ENCODE results near the gene SERPINE2.

The SERPINE2 gene

GRCh38 chr2:223970343-223971128 is 68.5 kb downstream of the SERPINE2 start:
- Mint-ChIP-seq H3K4me1 (peaks cover 2% of the 10 kb centered on the region), H3K4me3 (no peak overlapping the region), H3K9me3 (no peaks in the 10 kb centered on the region), H3K27me3 (no peaks in the 10 kb centered on the region), H3K27ac (no peak overlapping the region), H3K36me3 (peaks cover 11% of the 10 kb centered on the region)
- DNase-seq, result peak; percentile 66
- CTCF ChIA-PET, result interaction anchor here (0.6 to 7.0 kb wide), 34 partner anchors 10 to 479 kb away, joined by 3 to 167 read pairs (median 4); partner anchors contain the start of gene MRPL44

GRCh38 chr2:223969856-223970255 is 69.2 kb downstream of the SERPINE2 start:
- H3K27me3 Mint-ChIP-seq, result no peaks in the 10 kb centered on the region
- no peak overlapping the region for H3K27ac Mint-ChIP-seq
- no peaks in the 10 kb centered on the region for H3K9me3 Mint-ChIP-seq
- peaks cover 5% of the 10 kb centered on the region for H3K4me1 Mint-ChIP-seq
- no peak overlapping the region for H3K4me3 Mint-ChIP-seq
- H3K36me3 Mint-ChIP-seq, result peaks cover 11% of the 10 kb centered on the region
- CTCF ChIA-PET, result interaction anchor here (0.6 to 7.0 kb wide), 33 partner anchors 9 to 480 kb away, joined by 3 to 167 read pairs (median 4); partner anchors contain the start of gene MRPL44
- no peak for DNase-seq

DNA sequence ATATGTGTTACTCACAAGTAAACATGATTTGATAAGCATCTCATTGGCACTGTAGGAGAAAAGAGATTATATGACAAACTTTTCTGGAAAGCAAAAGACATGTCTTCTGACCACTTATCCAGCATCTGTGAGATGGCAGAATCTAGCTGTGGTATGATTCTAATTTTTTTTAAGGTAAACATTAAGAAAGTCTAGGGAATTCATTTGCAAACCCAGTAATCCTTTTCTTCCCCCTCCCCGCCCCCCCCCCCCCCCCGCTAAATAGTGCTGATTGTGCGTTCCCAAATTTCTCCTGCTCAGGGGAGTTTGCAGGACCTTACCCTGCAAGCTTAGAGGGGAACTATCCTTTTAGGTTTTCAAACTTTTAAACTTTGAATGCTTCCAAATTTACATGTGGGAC is 69.8 kb downstream of the SERPINE2 start:
- DNase-seq, result no peak
- no peaks in the 10 kb centered on the region for H3K9me3 Mint-ChIP-seq
- no peaks in the 10 kb centered on the region for H3K27me3 Mint-ChIP-seq
- peaks cover 13% of the 10 kb centered on the region for H3K36me3 Mint-ChIP-seq
- H3K27ac Mint-ChIP-seq, result no peak overlapping the region
- H3K4me3 Mint-ChIP-seq, result no peak overlapping the region
- CTCF ChIA-PET, result interaction anchor here (0.8 to 7.0 kb wide), 23 partner anchors 9 to 480 kb away, joined by 3 to 167 read pairs (median 4); partner anchors contain the start of gene MRPL44
- H3K4me1 Mint-ChIP-seq, result peaks cover 5% of the 10 kb centered on the region

DNA sequence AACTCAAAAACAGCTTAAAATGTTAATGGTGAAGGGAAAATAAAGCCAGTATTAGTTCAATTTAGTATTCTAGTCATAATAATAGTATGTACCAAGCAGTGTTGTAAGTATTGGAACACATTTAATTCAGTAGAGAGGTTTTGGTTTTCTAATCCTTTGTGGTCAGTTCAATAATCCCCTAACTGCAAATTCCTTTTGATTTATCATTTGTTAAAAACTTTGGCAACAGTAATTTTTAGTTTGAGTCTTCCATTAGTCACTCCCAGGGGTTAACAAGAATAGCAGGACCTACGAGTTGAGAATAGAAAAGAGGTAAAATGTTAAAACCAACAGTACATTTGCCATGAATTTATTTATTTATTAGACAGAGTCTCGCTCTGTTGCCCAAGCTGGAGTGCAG is 71.1 kb downstream of the SERPINE2 start:
- Mint-ChIP-seq H3K36me3 (peaks cover 16% of the 10 kb centered on the region), H3K27ac (no peak overlapping the region), H3K4me1 (peaks cover 7% of the 10 kb centered on the region), H3K4me3 (no peak overlapping the region), H3K27me3 (no peaks in the 10 kb centered on the region), H3K9me3 (no peaks in the 10 kb centered on the region)
- DNase-seq, result no peak
- CTCF ChIA-PET, result interaction anchor here (1.0 to 7.0 kb wide), 4 partner anchors 14 to 317 kb away, joined by 3 to 167 read pairs (median 4); no protein-coding TSS in a partner anchor

- Mint-ChIP-seq H3K4me3 (peak overlapping the region; percentile 57), H3K36me3 (peaks cover 39% of the 10 kb centered on the region), H3K27me3 (peaks cover 6% of the 10 kb centered on the region), H3K27ac (peak overlapping the region; percentile 62), H3K9me3 (no peaks in the 10 kb centered on the region), H3K4me1 (peaks cover 66% of the 10 kb centered on the region)
- DNase-seq, result no peak
- CTCF ChIA-PET, result interaction anchor here (3.7 kb wide), 1 partner anchor 11 kb away, joined by 28 read pairs; no protein-coding TSS in a partner anchor
Observed at GRCh38 chr2:223959688-223960087, 79.4 kb downstream of the SERPINE2 start.

GRCh38 chr2:223957092-223957851 is 81.8 kb downstream of the SERPINE2 start, which contains the start of gene MRPL44:
MRPL44 (plus strand) TSS chr2:223957463; CDS start chr2:223957473, 10 bp downstream.
- Mint-ChIP-seq H3K4me3 (peak within 1 kb of the TSS; percentile 90), H3K9me3 (no peaks in the 10 kb centered on the region), H3K27ac (peak within 1 kb of the TSS; percentile 95), H3K27me3 (peaks cover 6% of the 10 kb centered on the region), H3K36me3 (peaks cover 33% of the 10 kb centered on the region), H3K4me1 (peaks cover 71% of the 10 kb centered on the region)
- DNase-seq, result peak; percentile 96
- CTCF ChIA-PET, result interaction anchor here (0.7 to 3.0 kb wide), 4 partner anchors 8 to 36 kb away, joined by 4 to 10 read pairs (median 4); partner anchors contain the start of gene WDFY1

DNA sequence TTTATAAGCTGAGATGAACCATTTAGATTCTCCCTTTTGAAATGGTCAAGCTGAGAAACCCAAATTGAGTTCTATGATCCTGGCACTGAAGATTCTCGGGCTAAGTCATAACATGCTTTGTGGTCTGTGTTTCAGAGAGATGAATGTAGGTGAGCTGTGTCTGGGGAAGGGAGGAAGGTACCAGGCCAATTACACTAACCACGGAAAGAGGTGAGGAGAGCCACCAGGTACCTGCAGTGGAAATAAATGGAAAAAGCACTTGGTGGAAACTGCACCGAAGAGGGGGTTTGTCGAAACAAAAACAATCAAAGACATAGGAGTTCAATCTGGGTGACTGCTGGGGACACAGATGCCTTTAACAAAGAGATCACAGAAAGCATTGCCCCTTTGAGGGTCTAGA is 82.8 kb downstream of the SERPINE2 start:
- H3K4me1 Mint-ChIP-seq, result peaks cover 69% of the 10 kb centered on the region
- no peaks in the 10 kb centered on the region for H3K9me3 Mint-ChIP-seq
- peak overlapping the region; percentile 14 for H3K4me3 Mint-ChIP-seq
- H3K27ac Mint-ChIP-seq, result peak overlapping the region; percentile 49
- peaks cover 24% of the 10 kb centered on the region for H3K36me3 Mint-ChIP-seq
- peaks cover 6% of the 10 kb centered on the region for H3K27me3 Mint-ChIP-seq
- CTCF ChIA-PET, result interaction anchor here (1.5 to 3.0 kb wide), 3 partner anchors 11 to 195 kb away, joined by 5 to 10 read pairs (median 7); partner anchors contain the start of gene WDFY1
- DNase-seq, result no peak

DNA sequence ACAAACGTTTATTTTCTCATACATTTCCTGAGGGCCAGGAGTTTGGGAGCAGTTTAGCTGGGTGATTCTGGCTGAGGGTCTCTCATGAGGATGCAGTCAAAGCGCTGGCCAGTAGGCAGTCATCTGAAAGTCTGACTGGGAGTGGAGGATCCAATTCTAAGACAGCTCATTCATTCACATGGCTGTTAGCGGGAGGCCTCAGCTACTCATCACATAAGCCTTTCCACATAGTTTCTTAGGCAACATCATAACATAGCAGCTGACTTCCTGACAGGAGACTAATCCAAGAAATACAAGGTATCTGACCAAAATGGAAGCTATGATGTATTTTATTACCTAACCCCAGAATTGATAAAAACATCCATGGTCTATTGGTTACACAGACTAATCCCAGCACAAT is 84.7 kb downstream of the SERPINE2 start:
- H3K4me3 Mint-ChIP-seq, result no peak overlapping the region
- H3K36me3 Mint-ChIP-seq, result peaks cover 5% of the 10 kb centered on the region
- CTCF ChIA-PET, result interaction anchor here (1.0 to 2.2 kb wide), 2 partner anchors 9 to 193 kb away, joined by 3 to 7 read pairs; partner anchors contain the start of gene WDFY1
- H3K9me3 Mint-ChIP-seq, result no peaks in the 10 kb centered on the region
- H3K27me3 Mint-ChIP-seq, result peaks cover 6% of the 10 kb centered on the region
- DNase-seq, result no peak
- peaks cover 67% of the 10 kb centered on the region for H3K4me1 Mint-ChIP-seq
- no peak overlapping the region for H3K27ac Mint-ChIP-seq

DNA sequence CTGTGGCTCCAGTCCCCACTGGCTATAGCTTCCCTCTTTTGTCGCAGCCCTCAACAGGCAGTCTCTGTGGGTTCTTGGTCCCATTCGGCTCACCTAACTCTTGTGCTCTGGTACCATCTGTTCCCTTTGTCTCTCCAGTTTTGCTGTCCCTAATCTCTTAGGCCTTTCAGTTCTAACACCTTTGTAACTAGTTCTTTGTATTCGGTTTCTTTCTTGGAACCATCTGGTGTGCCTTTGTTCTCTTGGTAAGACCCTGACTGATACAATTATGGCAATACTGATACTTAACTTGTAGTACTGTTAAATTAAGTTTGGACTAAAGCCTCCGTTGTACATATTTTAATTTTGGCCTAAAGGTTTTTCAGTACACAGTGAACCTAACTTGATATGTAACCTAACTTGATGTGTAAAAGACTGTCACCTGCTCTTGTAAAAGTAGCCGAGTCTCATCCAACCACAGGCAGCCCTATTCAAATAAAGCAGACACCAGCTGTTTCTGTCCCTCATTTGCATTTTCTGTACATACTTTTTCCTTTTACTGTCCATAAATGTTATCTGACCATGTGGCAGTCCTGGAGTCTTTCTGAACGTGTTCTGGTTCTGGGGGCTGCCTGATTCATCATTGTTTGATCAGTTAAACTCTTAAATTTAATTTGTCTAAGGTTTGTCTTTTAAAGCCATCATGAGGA is 86.7 kb downstream of the SERPINE2 start:
- Mint-ChIP-seq H3K4me1 (peaks cover 65% of the 10 kb centered on the region), H3K4me3 (no peak overlapping the region), H3K9me3 (no peaks in the 10 kb centered on the region), H3K27ac (peak overlapping the region; percentile 77), H3K27me3 (peaks cover 4% of the 10 kb centered on the region), H3K36me3 (peaks cover 1% of the 10 kb centered on the region)
- CTCF ChIA-PET, result no interaction called here
- DNase-seq, result no peak

GRCh38 chr2:223950448-223951347 is 88.4 kb downstream of the SERPINE2 start:
- Mint-ChIP-seq H3K27me3 (no peaks in the 10 kb centered on the region), H3K4me3 (no peak overlapping the region), H3K27ac (peak overlapping the region; percentile 84), H3K4me1 (peaks cover 62% of the 10 kb centered on the region), H3K9me3 (no peaks in the 10 kb centered on the region), H3K36me3 (peaks cover 1% of the 10 kb centered on the region)
- CTCF ChIA-PET, result interaction anchor here (1.2 to 1.5 kb wide), 2 partner anchors 10 to 11 kb away, joined by 3 to 5 read pairs; no protein-coding TSS in a partner anchor
- DNase-seq, result no peak

DNA sequence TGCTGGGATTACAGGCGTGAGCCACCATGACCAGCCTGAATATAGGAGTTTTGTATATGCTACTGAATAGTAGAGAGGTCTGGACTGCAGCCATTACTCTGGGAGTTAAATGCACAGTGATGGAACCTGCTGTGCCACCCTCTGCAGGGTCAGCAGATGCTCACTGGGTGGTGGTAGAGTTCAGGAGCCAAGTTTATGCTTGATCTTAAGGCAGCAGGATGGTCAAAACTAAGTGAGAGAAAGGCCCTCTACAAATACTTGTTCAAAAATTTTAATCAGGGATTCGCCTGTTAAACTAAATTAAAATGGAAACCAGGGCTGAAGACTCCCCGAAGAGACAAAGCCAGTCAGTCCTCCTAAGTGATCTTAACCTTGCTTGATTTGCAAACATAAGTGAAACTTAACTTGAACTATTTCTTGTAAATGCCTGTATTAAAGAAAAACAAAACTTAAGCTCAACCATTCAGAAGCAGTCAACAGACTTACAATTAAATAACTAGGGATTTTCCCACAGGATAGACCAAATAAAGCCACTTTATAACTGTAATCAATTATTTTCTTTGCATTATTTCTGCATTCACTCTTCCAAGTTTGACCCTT is 89.7 kb downstream of the SERPINE2 start:
- CTCF ChIA-PET, result interaction anchor here (1.2 to 1.8 kb wide), 4 partner anchors 8 to 21 kb away, joined by 3 to 8 read pairs (median 4); no protein-coding TSS in a partner anchor
- Mint-ChIP-seq H3K9me3 (no peaks in the 10 kb centered on the region), H3K4me3 (no peak overlapping the region), H3K36me3 (peaks cover 3% of the 10 kb centered on the region), H3K27ac (peak overlapping the region; percentile 84), H3K4me1 (peaks cover 60% of the 10 kb centered on the region), H3K27me3 (no peaks in the 10 kb centered on the region)
- no peak for DNase-seq

GRCh38 chr2:223947711-223948205 is 91.3 kb downstream of the SERPINE2 start:
- peak overlapping the region; percentile 4 for H3K27ac Mint-ChIP-seq
- H3K4me3 Mint-ChIP-seq, result no peak overlapping the region
- CTCF ChIA-PET, result no interaction called here
- DNase-seq, result no peak
- no peaks in the 10 kb centered on the region for H3K27me3 Mint-ChIP-seq
- H3K4me1 Mint-ChIP-seq, result peaks cover 67% of the 10 kb centered on the region
- peaks cover 12% of the 10 kb centered on the region for H3K36me3 Mint-ChIP-seq
- H3K9me3 Mint-ChIP-seq, result no peaks in the 10 kb centered on the region

Measured in activated naive CD4-positive, alpha-beta T cell treated with anti-CD3 and anti-CD28 coated beads, Interleukin-2, amount 10 ng/mL, durations not matched to agents 7 days and 5 days (primary cell).